Endothelial cell of umbilical vein (primary cell): ENCODE results near the gene RABGAP1. TPM values are rescaled to one million over a fixed set of nuclear protein-coding genes. Genes with fewer than 3 reads are reported as not detected.

Source experiments
- BruUV-seq: library from RNA; stranded (reverse); fragments of 400-500 nt; replicated peaks from 2 replicates; lab custom pipeline; 2021; lab: Mats Ljungman, UMichigan
- CTCF ChIA-PET: fragments of 300-600, 350-600 bp; sonication (Branson Sonifier 250); formaldehyde crosslinking; loops from one replicate; lab custom pipeline; 2021; ENCODE audit warnings: antibody characterized with exemption, inconsistent platforms; lab: Charles Lee
- POLR2A ChIA-PET: fragments of 300-600, 350-600 bp; sonication (Branson Sonifier 250); formaldehyde crosslinking; loops from one replicate; lab custom pipeline; 2021; ENCODE audit warnings: antibody characterized with exemption, inconsistent platforms; lab: Charles Lee
- DNase-seq: peaks from one replicate; pipeline ENCODE4 v3.0.0-alpha.2; 2011; ENCODE audit warnings: low read depth, low spot score
- FAIRE-seq: peaks from 2 replicates; lab custom pipeline; 2011; peaks lifted over from hg19 to GRCh38; lab: Jason Lieb, UNC
- H2AFZ ChIP-seq: 2 replicates; pipeline ENCODE4 v1.6.0; 2012; ENCODE audit warnings: low read depth, low read length, control low read depth, inconsistent platforms
- H3K27ac ChIP-seq: 2 replicates; pipeline ENCODE4 v1.5.1; 2011; ENCODE audit warnings: low read depth, mild to moderate bottlenecking, control low read depth, low read length, moderate library complexity; ENCODE audit not compliant: insufficient read depth
- H3K27me3 ChIP-seq, 2 experiments: 2 replicates each; pipeline versions ENCODE4 v1.6.0 to v1.6.1; 2011; ENCODE audit warnings: low read length in 2 of 2, mixed read lengths in 1 of 2; ENCODE audit not compliant: control insufficient read depth in 2 of 2, insufficient read depth in 2 of 2
- H3K36me3 ChIP-seq, 2 experiments: 2 replicates in 1 of 2; 3 replicates in 1 of 2; pipeline ENCODE4 v1.5.1; 2011; ENCODE audit warnings: low read length in 2 of 2, mild to moderate bottlenecking in 1 of 2, moderate library complexity in 1 of 2; ENCODE audit not compliant: control insufficient read depth in 2 of 2, insufficient read depth in 2 of 2; ENCODE audit errors: extremely low read depth in 1 of 2
- H3K4me1 ChIP-seq: 3 replicates; pipeline ENCODE4 v1.5.1; 2011; ENCODE audit warnings: mild to moderate bottlenecking, low read length; ENCODE audit not compliant: control insufficient read depth, insufficient read depth; ENCODE audit errors: extremely low read depth
- H3K4me2 ChIP-seq: 2 replicates; pipeline ENCODE4 v1.6.1; 2011; ENCODE audit warnings: low read length, control low read depth, mixed read lengths; ENCODE audit not compliant: insufficient read depth
- H3K4me3 ChIP-seq, 3 experiments: fragments of 200-600 bp in 1 of 3; sonication (generic), shearing (Covaris generic) in 1 of 3; replicated peaks in 1 of 3; 2 replicates each; pipeline ENCODE4 v1.5.1; 2011 to 2016; ENCODE audit warnings: control low read depth in 3 of 3, low read length in 3 of 3, mild to moderate bottlenecking in 2 of 3, inconsistent platforms in 1 of 3, low read depth in 1 of 3, moderate library complexity in 1 of 3; ENCODE audit not compliant: insufficient read depth in 1 of 3
- H3K79me2 ChIP-seq: 2 replicates; pipeline ENCODE4 v1.6.0; 2012; ENCODE audit warnings: low read length, inconsistent platforms; ENCODE audit not compliant: control insufficient read depth, insufficient read depth
- H3K9ac ChIP-seq: replicated peaks from 2 replicates; pipeline ENCODE3; 2011; ENCODE audit warnings: low read length, control low read depth; ENCODE audit not compliant: insufficient read depth; ENCODE audit errors: extremely low read depth
- H3K9me1 ChIP-seq: replicated peaks from 3 replicates; pipeline ENCODE4 v1.6.0; 2011; ENCODE audit warnings: mild to moderate bottlenecking, low read length; ENCODE audit not compliant: control insufficient read depth, insufficient read depth; ENCODE audit errors: extremely low read depth
- H3K9me3 ChIP-seq: replicated peaks from 2 replicates; pipeline ENCODE4 v1.5.1; 2012; ENCODE audit warnings: low read length, inconsistent platforms; ENCODE audit not compliant: control insufficient read depth, insufficient read depth
- H4K20me1 ChIP-seq: replicated peaks from 2 replicates; pipeline ENCODE3; 2011; ENCODE audit warnings: mild to moderate bottlenecking, low read length; ENCODE audit not compliant: control insufficient read depth, insufficient read depth; ENCODE audit errors: extremely low read depth
- EZH2 ChIP-seq: IDR thresholded peaks from 2 replicates; pipeline ENCODE4 v1.6.1; 2012; ENCODE audit warnings: borderline replicate concordance, low read depth, mild to moderate bottlenecking, moderate library complexity, low read length, inconsistent platforms; ENCODE audit not compliant: severe bottlenecking
- FOS ChIP-seq: IDR thresholded peaks from 2 replicates; pipeline ENCODE4 v1.6.1; 2011; ENCODE audit warnings: mild to moderate bottlenecking, low read length, moderate library complexity, borderline replicate concordance; ENCODE audit not compliant: insufficient read depth
- GATA2 ChIP-seq: IDR thresholded peaks from 2 replicates; pipeline ENCODE4 v1.7.0; 2011; ENCODE audit warnings: low read depth, mild to moderate bottlenecking, moderate library complexity, mixed read lengths, low read length; ENCODE audit not compliant: insufficient read length, insufficient read depth
- JUN ChIP-seq: IDR thresholded peaks from 2 replicates; pipeline ENCODE4 v1.6.1; 2011; ENCODE audit warnings: borderline replicate concordance, low read depth; ENCODE audit not compliant: insufficient read length, insufficient read depth
- MYC ChIP-seq: IDR thresholded peaks from one replicate; pipeline ENCODE4 v1.6.1; 2011; ENCODE audit warnings: mild to moderate bottlenecking, low read depth, low read length
- POLR2A ChIP-seq: IDR thresholded peaks from 2 replicates; pipeline ENCODE4 v1.6.1; 2012; ENCODE audit warnings: low read depth, mild to moderate bottlenecking, control low read depth, low read length
- POLR2AphosphoS5 ChIP-seq: IDR thresholded peaks from 2 replicates; pipeline ENCODE4 v1.6.1; 2012; ENCODE audit warnings: low read depth, mild to moderate bottlenecking, control low read depth, low read length, moderate library complexity; ENCODE audit not compliant: insufficient read depth
- dilution Hi-C: fragments of 300-500 bp; cut with MboI; formaldehyde crosslinking; loops from one replicate; pipeline ENCODE4 v1.15.0; 2019; ENCODE audit warnings: low sequenced_read_pairs; ENCODE audit not compliant: extremely low pct_ligation_motif_present
- intact Hi-C: fragments of 100-400 bp; cut with micrococcal nuclease; formaldehyde crosslinking; loops from one replicate; pipeline ENCODE4 v1.10.0; 2022
- polyA plus RNA-seq, 4 experiments: library from polyadenylated mRNA; depleted of rRNA in 3 of 4; stranded (reverse) in 3 of 4; unstranded in 1 of 4; fragments of >200 nt; gene quantifications; 2 replicates each; pipeline versions ENCODE4 v1.2.1 to v1.2.3, GENCODE V29; 2011 to 2012; ENCODE audit warnings: missing spikeins in 1 of 4
- total RNA-seq: library from RNA; stranded (reverse); gene quantifications from 2 replicates; pipeline ENCODE4 v1.2.3, GENCODE V29; 2021
- TF ChIP-seq, protein P1 (sequence below): IDR thresholded peaks from 2 replicates; pipeline ENCODE4 v1.6.1; 2011; ENCODE audit not compliant: insufficient read depth, insufficient read length
- TF ChIP-seq, protein P2 (sequence below), 2 donors: IDR thresholded peaks; 1 replicate in 1 of 2; 2 replicates in 1 of 2; pipeline ENCODE4 v1.5.1; 2011; ENCODE audit warnings: low read length in 2 of 2, mild to moderate bottlenecking in 2 of 2, moderate library complexity in 2 of 2, control low read depth in 1 of 2, inconsistent platforms in 1 of 2, low read depth in 1 of 2; ENCODE audit not compliant: insufficient read depth in 1 of 2; ENCODE audit errors: extremely low read depth in 1 of 2

The RABGAP1 gene
- total and polyA plus RNA-seq, 2 donors (not counting 3 experiments of a cell fraction or from before 2014, with no cell fraction given), result 19.0 to 53.6 TPM

- ChIA-PET POLR2A (no interaction called here), CTCF (interaction anchor here (1.7 to 3.8 kb wide), 3 partner anchors 10 to 126 kb away, joined by 4 to 18 read pairs (median 4); no protein-coding TSS in a partner anchor)
- DNase-seq, result peak; percentile 16
- intact Hi-C loops, result loop anchor here (2.0 kb wide), 1 partner anchor 20 kb away; no protein-coding TSS in a partner anchor
- H3K4me1 ChIP-seq, result no peaks in the 10 kb centered on the region
- H3K4me3 ChIP-seq, result no peak overlapping the region
- H3K4me2 ChIP-seq, result no peak overlapping the region
- TF ChIP-seq GATA2 (no peak), POLR2AphosphoS5 (no peak), POLR2A (no peak), EZH2 (no peak), JUN (no peak), MYC (no peak), FOS (no peak)
- TF ChIP-seq, protein P1, sequence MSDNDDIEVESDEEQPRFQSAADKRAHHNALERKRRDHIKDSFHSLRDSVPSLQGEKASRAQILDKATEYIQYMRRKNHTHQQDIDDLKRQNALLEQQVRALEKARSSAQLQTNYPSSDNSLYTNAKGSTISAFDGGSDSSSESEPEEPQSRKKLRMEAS, result no peak
- TF ChIP-seq, protein P2, sequence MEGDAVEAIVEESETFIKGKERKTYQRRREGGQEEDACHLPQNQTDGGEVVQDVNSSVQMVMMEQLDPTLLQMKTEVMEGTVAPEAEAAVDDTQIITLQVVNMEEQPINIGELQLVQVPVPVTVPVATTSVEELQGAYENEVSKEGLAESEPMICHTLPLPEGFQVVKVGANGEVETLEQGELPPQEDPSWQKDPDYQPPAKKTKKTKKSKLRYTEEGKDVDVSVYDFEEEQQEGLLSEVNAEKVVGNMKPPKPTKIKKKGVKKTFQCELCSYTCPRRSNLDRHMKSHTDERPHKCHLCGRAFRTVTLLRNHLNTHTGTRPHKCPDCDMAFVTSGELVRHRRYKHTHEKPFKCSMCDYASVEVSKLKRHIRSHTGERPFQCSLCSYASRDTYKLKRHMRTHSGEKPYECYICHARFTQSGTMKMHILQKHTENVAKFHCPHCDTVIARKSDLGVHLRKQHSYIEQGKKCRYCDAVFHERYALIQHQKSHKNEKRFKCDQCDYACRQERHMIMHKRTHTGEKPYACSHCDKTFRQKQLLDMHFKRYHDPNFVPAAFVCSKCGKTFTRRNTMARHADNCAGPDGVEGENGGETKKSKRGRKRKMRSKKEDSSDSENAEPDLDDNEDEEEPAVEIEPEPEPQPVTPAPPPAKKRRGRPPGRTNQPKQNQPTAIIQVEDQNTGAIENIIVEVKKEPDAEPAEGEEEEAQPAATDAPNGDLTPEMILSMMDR (IDR thresholded peaks at IDR 0.05; ENCODE audit: extremely low read depth in 1 of 2, insufficient read depth in 1 of 2, low read depth in 1 of 2, low read length in 2 of 2), result no peak
- H3K27ac ChIP-seq, result no peak overlapping the region
- no peaks in the 10 kb centered on the region for H3K79me2 ChIP-seq
- dilution Hi-C loops, result no loop called here
- no peak overlapping the region for H2AFZ ChIP-seq
- no peaks in the 10 kb centered on the region for H3K9me1 ChIP-seq
- H3K27me3 ChIP-seq, result no peaks in the 10 kb centered on the region
- H3K9ac ChIP-seq, result no peak overlapping the region
- H3K9me3 ChIP-seq, result no peaks in the 10 kb centered on the region
- no peak for FAIRE-seq
- no TSS peak for BruUV-seq
- H3K36me3 ChIP-seq, result no peaks in the 10 kb centered on the region
- no peaks in the 10 kb centered on the region for H4K20me1 ChIP-seq
Observed at GRCh38 chr9:123120953-123121352, 180.1 kb downstream of the RABGAP1 start.
